ENCODE data around the gene UBE2F. TPM values are rescaled to one million over a fixed set of nuclear protein-coding genes. Genes with fewer than 3 reads are reported as not detected.

The UBE2F gene
- total RNA-seq = 37.9 and 40.1 TPM in 2 replicates

DNA sequence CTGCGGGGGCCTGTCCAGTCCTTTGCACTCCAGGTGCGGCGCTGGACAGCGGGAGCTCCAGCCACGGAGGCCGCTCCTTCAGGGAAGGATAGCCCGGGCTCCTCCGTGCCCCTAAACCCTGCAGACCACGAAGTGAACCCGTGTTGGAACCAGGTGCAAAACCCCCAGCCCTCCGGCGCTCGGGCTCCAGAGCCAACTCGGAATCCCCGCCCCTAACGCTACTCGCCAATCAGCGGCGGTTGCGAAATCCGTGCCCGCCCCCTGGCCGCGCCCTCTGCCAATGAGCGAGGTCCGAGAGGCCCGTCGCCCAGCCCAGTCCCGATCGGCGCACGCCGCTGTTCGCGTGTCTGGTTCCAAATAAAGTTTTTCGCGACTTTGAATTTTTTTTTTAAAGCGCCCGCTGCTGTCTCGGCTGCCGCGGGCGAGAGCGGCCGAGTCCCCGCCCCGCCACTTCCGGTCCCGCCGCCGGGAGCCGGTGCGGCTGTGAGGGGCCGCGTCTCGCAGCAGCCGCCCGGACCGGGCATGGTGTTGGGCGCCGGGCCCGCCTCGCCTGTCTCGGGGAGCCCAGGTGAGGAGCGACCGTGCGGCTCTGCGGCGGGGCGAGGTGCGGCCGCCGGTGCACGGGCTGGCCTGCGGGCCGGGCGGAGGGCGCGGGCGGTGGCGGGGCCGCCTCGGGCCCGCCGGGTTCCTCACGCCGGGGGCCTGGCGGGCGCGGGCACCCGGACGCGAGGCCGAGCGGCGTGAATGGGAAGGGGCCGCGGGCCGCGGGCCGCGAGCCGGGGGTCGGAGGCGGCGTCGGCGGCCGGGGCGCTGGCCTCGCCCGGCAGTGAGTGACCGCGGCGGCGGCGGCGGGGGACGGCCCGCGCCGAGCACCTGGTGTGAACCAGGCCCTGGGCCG lies at the start of gene UBE2F:
UBE2F (plus strand) TSS at position 450 of the 898 bp plus-strand sequence. CDS start 6,094 bp downstream, outside the sequence.

GRCh38 chr2:238060542-238061314 lies 93.9 kb downstream of the UBE2F start, which contains the start of gene SCLY:
SCLY (plus strand) TSS chr2:238061001; CDS start chr2:238061055, 54 bp downstream.

Other genes with a start within 250 kb of the UBE2F start
- gene RBM44, start 168.2 kb upstream of the UBE2F start, total RNA-seq = 0.86 and 1.1 TPM in 2 replicates
- not detected in 2 replicates for gene RAMP1, start 107.4 kb upstream of the UBE2F start, total RNA-seq
- gene SCLY, start 94.0 kb downstream of the UBE2F start, total RNA-seq = 7.6 and 11.2 TPM in 2 replicates
- not detected in 2 replicates for gene ESPNL, start 133.3 kb downstream of the UBE2F start, total RNA-seq
- under 0.01 TPM in 1 of 2 replicates, not detected in the other for gene KLHL30, start 171.7 kb downstream of the UBE2F start, total RNA-seq
- 0.22 TPM in 1 of 2 replicates, not detected in the other for gene ERFE, start 192.0 kb downstream of the UBE2F start, total RNA-seq
- gene ILKAP, start 236.7 kb downstream of the UBE2F start, total RNA-seq = 16.6 and 16.7 TPM in 2 replicates

Data from dermis lymphatic vessel endothelial cell (primary cell).